KMS-11 (cell line): Measurements from ENCODE around the gene MYO3B.

ENCODE experiments used
- H2AFZ ChIP-seq: fragments of 200-600 bp; sonication (generic); 2 replicates; pipeline ENCODE4 v1.6.1; 2016; ENCODE audit warnings: antibody characterized with exemption, mixed run types, low read depth
- H3K27ac ChIP-seq: fragments of 200-600 bp; sonication (generic); 2 replicates; pipeline ENCODE4 v1.6.1; 2016; ENCODE audit warnings: mild to moderate bottlenecking, mixed run types
- H3K27me3 ChIP-seq: fragments of 200-600 bp; sonication (generic); 2 replicates; pipeline ENCODE4 v1.6.1; 2017; ENCODE audit warnings: mild to moderate bottlenecking, low read depth, mixed run types, moderate library complexity; ENCODE audit not compliant: insufficient read depth
- H3K36me3 ChIP-seq: fragments of 200-600 bp; sonication (generic); 2 replicates; pipeline ENCODE4 v1.6.1; 2017; ENCODE audit warnings: mild to moderate bottlenecking, mixed run types; ENCODE audit not compliant: insufficient read depth
- H3K4me1 ChIP-seq: fragments of 200-600 bp; sonication (generic); 2 replicates; pipeline ENCODE4 v1.6.1; 2016; ENCODE audit warnings: mild to moderate bottlenecking, low read depth, mixed run types; ENCODE audit not compliant: poor library complexity, severe bottlenecking
- H3K4me2 ChIP-seq: fragments of 200-600 bp; sonication (generic); 2 replicates; pipeline ENCODE4 v1.7.0; 2016; ENCODE audit warnings: mild to moderate bottlenecking, mixed run types
- H3K4me3 ChIP-seq: fragments of 200-600 bp; sonication (generic); IDR thresholded peaks from 2 replicates; pipeline ENCODE4 v1.6.1; 2017; ENCODE audit warnings: low read depth, low read length, mixed read lengths; ENCODE audit not compliant: insufficient read depth
- H3K79me2 ChIP-seq: fragments of 200-600 bp; sonication (generic); 2 replicates; pipeline ENCODE4 v1.6.1; 2016; ENCODE audit warnings: low read depth, mixed run types; ENCODE audit not compliant: insufficient read depth
- H3K9ac ChIP-seq: fragments of 200-600 bp; sonication (generic); 2 replicates; pipeline ENCODE4 v1.6.1; 2016; ENCODE audit warnings: mild to moderate bottlenecking, mixed run types
- H4K20me1 ChIP-seq: fragments of 200-600 bp; sonication (generic); 2 replicates; pipeline ENCODE4 v1.6.1; 2016; ENCODE audit warnings: mild to moderate bottlenecking, mixed run types; ENCODE audit not compliant: insufficient read depth
- TF ChIP-seq, protein P1 (sequence below): fragments of 200-600 bp; sonication (generic); conservative IDR thresholded peaks from 2 replicates; pipeline ENCODE4 v1.6.1; 2017; ENCODE audit warnings: low read depth, mild to moderate bottlenecking, antibody characterized with exemption, low read length, moderate library complexity, mixed read lengths

The MYO3B gene

GRCh38 chr2:170298115-170298514, 120.2 kb downstream of the MYO3B start:
- no peak overlapping the region for H3K27ac ChIP-seq
- H3K79me2 ChIP-seq = no peaks in the 10 kb centered on the region
- no peaks in the 10 kb centered on the region for H3K36me3 ChIP-seq
- no peak overlapping the region for H3K4me2 ChIP-seq
- H2AFZ ChIP-seq = no peak overlapping the region
- H4K20me1 ChIP-seq = no peaks in the 10 kb centered on the region
- peaks cover 4% of the 10 kb centered on the region for H3K4me1 ChIP-seq
- no peak overlapping the region for H3K9ac ChIP-seq
- TF ChIP-seq, protein P1, sequence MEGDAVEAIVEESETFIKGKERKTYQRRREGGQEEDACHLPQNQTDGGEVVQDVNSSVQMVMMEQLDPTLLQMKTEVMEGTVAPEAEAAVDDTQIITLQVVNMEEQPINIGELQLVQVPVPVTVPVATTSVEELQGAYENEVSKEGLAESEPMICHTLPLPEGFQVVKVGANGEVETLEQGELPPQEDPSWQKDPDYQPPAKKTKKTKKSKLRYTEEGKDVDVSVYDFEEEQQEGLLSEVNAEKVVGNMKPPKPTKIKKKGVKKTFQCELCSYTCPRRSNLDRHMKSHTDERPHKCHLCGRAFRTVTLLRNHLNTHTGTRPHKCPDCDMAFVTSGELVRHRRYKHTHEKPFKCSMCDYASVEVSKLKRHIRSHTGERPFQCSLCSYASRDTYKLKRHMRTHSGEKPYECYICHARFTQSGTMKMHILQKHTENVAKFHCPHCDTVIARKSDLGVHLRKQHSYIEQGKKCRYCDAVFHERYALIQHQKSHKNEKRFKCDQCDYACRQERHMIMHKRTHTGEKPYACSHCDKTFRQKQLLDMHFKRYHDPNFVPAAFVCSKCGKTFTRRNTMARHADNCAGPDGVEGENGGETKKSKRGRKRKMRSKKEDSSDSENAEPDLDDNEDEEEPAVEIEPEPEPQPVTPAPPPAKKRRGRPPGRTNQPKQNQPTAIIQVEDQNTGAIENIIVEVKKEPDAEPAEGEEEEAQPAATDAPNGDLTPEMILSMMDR = no peak
- no peaks in the 10 kb centered on the region for H3K27me3 ChIP-seq
- H3K4me3 ChIP-seq = no peak overlapping the region

- Histone ChIP-seq H3K36me3 (no peaks in the 10 kb centered on the region), H3K4me2 (no peak overlapping the region), H3K4me1 (peaks cover 4% of the 10 kb centered on the region), H4K20me1 (no peaks in the 10 kb centered on the region), H3K79me2 (no peaks in the 10 kb centered on the region), H3K4me3 (no peak overlapping the region), H3K27ac (no peak overlapping the region), H2AFZ (no peak overlapping the region), H3K27me3 (no peaks in the 10 kb centered on the region), H3K9ac (no peak overlapping the region)
- TF ChIP-seq, protein P1 = no peak
Observed at GRCh38 chr2:170298861-170299429, 121.0 kb downstream of the MYO3B start.

DNA sequence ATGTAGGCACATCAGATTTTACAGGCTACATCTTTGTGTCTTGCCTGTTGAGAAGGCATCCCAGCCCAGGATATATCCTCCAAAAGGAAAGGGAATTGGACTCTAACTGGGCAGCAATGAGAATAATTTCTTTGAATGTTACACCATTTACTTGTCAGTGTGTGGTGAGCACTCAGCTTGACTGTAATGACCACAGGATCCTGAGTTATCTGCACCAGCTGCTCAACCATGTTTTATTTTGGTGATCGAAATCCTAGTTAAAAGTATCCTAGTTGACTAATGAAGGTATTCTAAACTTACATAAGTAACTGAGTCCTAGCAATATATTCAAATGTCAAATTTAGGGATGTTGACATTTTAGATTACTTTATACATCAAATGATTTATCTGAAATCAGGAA, 123.0 kb downstream of the MYO3B start:
- Histone ChIP-seq H3K27me3 (no peaks in the 10 kb centered on the region), H3K79me2 (no peaks in the 10 kb centered on the region), H4K20me1 (no peaks in the 10 kb centered on the region), H3K4me3 (no peak overlapping the region), H3K4me1 (peaks cover 4% of the 10 kb centered on the region), H3K36me3 (no peaks in the 10 kb centered on the region), H3K9ac (no peak overlapping the region), H3K27ac (no peak overlapping the region), H3K4me2 (no peak overlapping the region), H2AFZ (no peak overlapping the region)
- TF ChIP-seq, protein P1 = no peak

DNA sequence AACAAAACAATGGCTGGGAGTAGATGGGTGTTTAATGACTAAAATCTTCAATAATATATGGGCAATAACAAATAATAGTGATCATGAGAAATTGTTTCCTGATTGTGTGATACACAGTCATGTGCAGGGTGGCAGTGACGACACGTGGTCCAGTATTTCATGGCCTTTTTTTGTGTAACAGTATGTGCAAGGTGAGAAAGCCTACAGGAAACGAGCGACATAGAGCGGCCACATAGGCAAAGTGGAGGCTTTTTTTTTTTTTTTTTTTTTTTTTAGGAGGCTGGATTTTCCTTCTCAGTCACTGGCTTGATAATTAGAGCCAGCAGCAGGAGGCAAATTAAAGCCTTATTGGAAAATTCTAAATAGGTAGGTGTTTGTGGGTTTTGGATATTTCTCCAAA, 123.7 kb downstream of the MYO3B start:
- Histone ChIP-seq H4K20me1 (no peaks in the 10 kb centered on the region), H3K9ac (no peak overlapping the region), H3K36me3 (no peaks in the 10 kb centered on the region), H3K4me2 (no peak overlapping the region), H3K27me3 (no peaks in the 10 kb centered on the region), H2AFZ (no peak overlapping the region), H3K79me2 (no peaks in the 10 kb centered on the region), H3K4me3 (no peak overlapping the region), H3K4me1 (peaks cover 4% of the 10 kb centered on the region), H3K27ac (no peak overlapping the region)
- TF ChIP-seq, protein P1 = no peak
